A549 (cell line): Measurements from ENCODE around the gene RYR1. TPM values are rescaled to one million over a fixed set of nuclear protein-coding genes. Genes with fewer than 3 reads are reported as not detected.

ENCODE experiments used
- ATAC-seq, 2 experiments: fragments of 200-7000 bp in 1 of 2; fragments of >200 bp in 1 of 2; cut with Nextera tagmentation in 1 of 2; cut with Tn5 transposase in 1 of 2; 3 replicates each; pipeline versions ENCODE4 v1.8.0 to v1.9.1; 2018 to 2020; ENCODE audit warnings: mild to moderate bottlenecking in 1 of 2, moderate library complexity in 1 of 2
- CTCF ChIA-PET: fragments of 300-600 bp; sonication (Branson Sonifier 250); formaldehyde crosslinking; extraction: SDS; loops from one replicate; lab custom pipeline; 2021; ENCODE audit warnings: antibody characterized with exemption, inconsistent platforms; lab: Yijun Ruan, JAX
- POLR2A ChIA-PET: fragments of 350-600 bp; formaldehyde crosslinking; extraction: SDS; loops from one replicate; lab custom pipeline; 2021; ENCODE audit warnings: antibody characterized with exemption, inconsistent platforms; lab: Yijun Ruan, JAX
- DNase-seq, 2 experiments: peaks; one replicate each; pipeline versions ENCODE4 v3.0.0 to v3.0.0-alpha.2; 2011 to 2016; ENCODE audit warnings: low read depth in 1 of 2, low spot score in 1 of 2
- FAIRE-seq: peaks from 2 replicates; lab custom pipeline; 2011; peaks lifted over from hg19 to GRCh38; lab: Jason Lieb, UNC
- H3K27ac ChIP-seq, 2 experiments: fragments of >200 bp; sonication (Bioruptor Twin); formaldehyde crosslinking; 3 replicates each; pipeline ENCODE4 v1.5.1; 2016 to 2017
- H3K4me1 ChIP-seq: fragments of >200 bp; sonication (Bioruptor Twin); formaldehyde crosslinking; 3 replicates; pipeline ENCODE4 v1.6.1; 2016
- H3K4me2 ChIP-seq: fragments of >200 bp; sonication (Bioruptor Twin); formaldehyde crosslinking; 3 replicates; pipeline ENCODE4 v1.6.1; 2016
- H3K4me3 ChIP-seq: fragments of >200 bp; sonication (Bioruptor Twin); formaldehyde crosslinking; 3 replicates; pipeline ENCODE4 v1.5.1; 2016
- H3K9me3 ChIP-seq: fragments of >200 bp; sonication (Bioruptor Twin); formaldehyde crosslinking; 3 replicates; pipeline ENCODE4 v1.6.1; 2016
- CBX2 ChIP-seq: fragments of 200-600 bp; sonication (generic); IDR thresholded peaks from 2 replicates; pipeline ENCODE4 v1.6.1; 2016; ENCODE audit warnings: low read depth, mild to moderate bottlenecking, borderline replicate concordance
- CBX8 ChIP-seq: fragments of 200-600 bp; sonication (generic); IDR thresholded peaks from 2 replicates; pipeline ENCODE4 v1.6.1; 2016
- CHD4 ChIP-seq: fragments of 200-600 bp; sonication (generic); IDR thresholded peaks from 2 replicates; pipeline ENCODE4 v1.6.1; 2016; ENCODE audit warnings: antibody characterized with exemption, mild to moderate bottlenecking, borderline replicate concordance
- EHMT2 ChIP-seq: fragments of 200-600 bp; sonication (generic); IDR thresholded peaks from 2 replicates; pipeline ENCODE4 v1.6.1; 2016; ENCODE audit warnings: antibody characterized with exemption, low read depth, mild to moderate bottlenecking, moderate library complexity
- EP300 ChIP-seq, 2 experiments: fragments of >200 bp; sonication (Bioruptor Twin); formaldehyde crosslinking; IDR thresholded peaks; 2 replicates in 1 of 2; 3 replicates in 1 of 2; pipeline ENCODE4 v1.6.1; 2016 to 2017
- GATA3 ChIP-seq: IDR thresholded peaks from 2 replicates; pipeline ENCODE4 v1.6.1; 2012; ENCODE audit warnings: borderline replicate concordance
- HDAC2 ChIP-seq: fragments of 200-600 bp; sonication (generic); IDR thresholded peaks from 2 replicates; pipeline ENCODE4 v1.6.1; 2016
- HEYL ChIP-seq: fragments of 250-450 bp; sonication (Bioruptor Pico); IDR thresholded peaks from 2 replicates; pipeline ENCODE4 v1.8.0; 2021; ENCODE audit warnings: mild to moderate bottlenecking, moderate library complexity
- HOXA7 ChIP-seq: fragments of 250-450 bp; sonication (Bioruptor Pico); IDR thresholded peaks from 2 replicates; pipeline ENCODE4 v1.5.0; 2020; ENCODE audit warnings: mild to moderate bottlenecking, moderate library complexity
- JUNB ChIP-seq: fragments of >200 bp; sonication (Bioruptor Twin); formaldehyde crosslinking; IDR thresholded peaks from 2 replicates; pipeline ENCODE4 v1.6.1; 2016
- KDM5A ChIP-seq: fragments of 200-600 bp; sonication (generic); IDR thresholded peaks from 2 replicates; pipeline ENCODE4 v1.6.1; 2016; ENCODE audit warnings: antibody characterized with exemption, mild to moderate bottlenecking
- NFE2L2 ChIP-seq: fragments of 150-350 bp; conservative IDR thresholded peaks from 2 replicates; pipeline ENCODE4 v1.6.1; 2014; ENCODE audit warnings: low read length
- NR3C1 ChIP-seq: fragments of >200 bp; sonication (Bioruptor Twin); formaldehyde crosslinking; IDR thresholded peaks from 3 replicates; pipeline ENCODE4 v1.6.1; 2017
- PHF8 ChIP-seq: fragments of 200-600 bp; sonication (generic); IDR thresholded peaks from 2 replicates; pipeline ENCODE4 v1.6.1; 2016; ENCODE audit warnings: low read depth, mild to moderate bottlenecking, antibody characterized with exemption, moderate library complexity, borderline replicate concordance
- RCOR1 ChIP-seq: fragments of 150-350 bp; IDR thresholded peaks from 2 replicates; pipeline ENCODE4 v1.6.1; 2014; ENCODE audit warnings: antibody characterized with exemption, low read length, low read depth
- RNF2 ChIP-seq: fragments of 200-600 bp; sonication (generic); IDR thresholded peaks from 2 replicates; pipeline ENCODE4 v1.6.1; 2016; ENCODE audit warnings: low read depth, mild to moderate bottlenecking, antibody characterized with exemption, moderate library complexity, borderline replicate concordance
- TP53 ChIP-seq: fragments of 250-450 bp; sonication (Bioruptor Pico); IDR thresholded peaks from 2 replicates; pipeline ENCODE4 v1.5.0; 2021; ENCODE audit warnings: mild to moderate bottlenecking, moderate library complexity
- ZC3H11A ChIP-seq: fragments of 450-650 bp; IDR thresholded peaks from 2 replicates; pipeline ENCODE4 v1.6.1; 2014; ENCODE audit warnings: antibody characterized with exemption, mild to moderate bottlenecking
- ZFP36 ChIP-seq: fragments of 450-650 bp; IDR thresholded peaks from 2 replicates; pipeline ENCODE4 v1.6.1; 2014; ENCODE audit warnings: borderline replicate concordance; ENCODE audit not compliant: partially characterized antibody
- ZSCAN20 ChIP-seq: fragments of 250-450 bp; sonication (Bioruptor Pico); IDR thresholded peaks from 2 replicates; pipeline ENCODE4 v1.8.0; 2022; ENCODE audit warnings: mild to moderate bottlenecking, moderate library complexity
- WGBS: methylation state at CpG from one replicate; pipeline ENCODE4 v1.1.6; 2017; ENCODE audit errors: missing lambda C conversion rate; 5-methylcytosine and 5-hydroxymethylcytosine counted together
- polyA plus RNA-seq, 4 experiments: library from polyadenylated mRNA; depleted of rRNA in 3 of 4; stranded (reverse); fragments of >200 nt; fragmentation: RNase III in 1 of 4; extraction: RNeasy Plus Mini Kit Qiagen cat#74134 plus additional on column Dnase treatment in 1 of 4; gene quantifications; 2 replicates in 3 of 4; 3 replicates in 1 of 4; pipeline ENCODE4 v1.2.3, GENCODE V29; 2011 to 2017
- TF ChIP-seq, protein P1 (sequence below): fragments of 200-600 bp; sonication (generic); IDR thresholded peaks from 2 replicates; pipeline ENCODE4 v1.6.1; 2016; ENCODE audit warnings: antibody characterized with exemption, mild to moderate bottlenecking, moderate library complexity
- TF ChIP-seq, protein P2 (sequence below): fragments of >200 bp; sonication (Bioruptor Twin); formaldehyde crosslinking; IDR thresholded peaks from 3 replicates; pipeline ENCODE4 v1.6.1; 2016
- TF ChIP-seq, protein P3 (sequence below): fragments of 250-450 bp; sonication (Bioruptor Pico); IDR thresholded peaks from 2 replicates; pipeline ENCODE4 v1.5.0; 2021; ENCODE audit warnings: mild to moderate bottlenecking, moderate library complexity, borderline replicate concordance

The RYR1 gene
- polyA plus RNA-seq, 2 of the 4 experiments (the other 2 are of a cell fraction): 1.4 to 3.1 TPM

DNA sequence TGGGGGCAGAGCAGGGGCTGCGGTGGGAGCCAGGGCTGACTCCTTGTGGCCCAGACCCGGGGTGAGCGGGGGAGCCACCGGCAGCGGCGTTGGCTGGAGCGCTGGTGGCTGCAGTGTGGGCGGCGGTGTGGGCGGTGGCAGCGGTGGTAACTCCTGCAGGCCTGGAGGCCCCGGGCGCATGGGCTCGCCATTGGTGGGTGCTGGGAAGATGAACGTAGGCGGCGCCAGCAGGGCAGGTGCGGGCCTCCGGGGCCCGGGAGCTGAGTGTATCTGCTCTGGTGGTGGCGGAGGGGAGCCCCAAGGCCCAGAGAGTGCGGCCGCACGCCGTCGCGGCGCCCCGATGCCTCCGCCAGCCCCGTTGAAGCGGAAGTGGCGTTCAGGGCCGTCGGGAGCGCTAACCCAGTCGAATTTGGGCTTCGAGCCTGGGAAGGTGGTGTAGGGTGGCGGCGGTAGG, 47.7 kb upstream of the RYR1 start:
- POLR2A ChIA-PET: interaction anchor here (2.5 kb wide), 1 partner anchor 11 kb away, joined by 28 read pairs; the partner anchor contains the start of gene PSMD8
- TF ChIP-seq, protein P1, sequence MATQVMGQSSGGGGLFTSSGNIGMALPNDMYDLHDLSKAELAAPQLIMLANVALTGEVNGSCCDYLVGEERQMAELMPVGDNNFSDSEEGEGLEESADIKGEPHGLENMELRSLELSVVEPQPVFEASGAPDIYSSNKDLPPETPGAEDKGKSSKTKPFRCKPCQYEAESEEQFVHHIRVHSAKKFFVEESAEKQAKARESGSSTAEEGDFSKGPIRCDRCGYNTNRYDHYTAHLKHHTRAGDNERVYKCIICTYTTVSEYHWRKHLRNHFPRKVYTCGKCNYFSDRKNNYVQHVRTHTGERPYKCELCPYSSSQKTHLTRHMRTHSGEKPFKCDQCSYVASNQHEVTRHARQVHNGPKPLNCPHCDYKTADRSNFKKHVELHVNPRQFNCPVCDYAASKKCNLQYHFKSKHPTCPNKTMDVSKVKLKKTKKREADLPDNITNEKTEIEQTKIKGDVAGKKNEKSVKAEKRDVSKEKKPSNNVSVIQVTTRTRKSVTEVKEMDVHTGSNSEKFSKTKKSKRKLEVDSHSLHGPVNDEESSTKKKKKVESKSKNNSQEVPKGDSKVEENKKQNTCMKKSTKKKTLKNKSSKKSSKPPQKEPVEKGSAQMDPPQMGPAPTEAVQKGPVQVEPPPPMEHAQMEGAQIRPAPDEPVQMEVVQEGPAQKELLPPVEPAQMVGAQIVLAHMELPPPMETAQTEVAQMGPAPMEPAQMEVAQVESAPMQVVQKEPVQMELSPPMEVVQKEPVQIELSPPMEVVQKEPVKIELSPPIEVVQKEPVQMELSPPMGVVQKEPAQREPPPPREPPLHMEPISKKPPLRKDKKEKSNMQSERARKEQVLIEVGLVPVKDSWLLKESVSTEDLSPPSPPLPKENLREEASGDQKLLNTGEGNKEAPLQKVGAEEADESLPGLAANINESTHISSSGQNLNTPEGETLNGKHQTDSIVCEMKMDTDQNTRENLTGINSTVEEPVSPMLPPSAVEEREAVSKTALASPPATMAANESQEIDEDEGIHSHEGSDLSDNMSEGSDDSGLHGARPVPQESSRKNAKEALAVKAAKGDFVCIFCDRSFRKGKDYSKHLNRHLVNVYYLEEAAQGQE: no peak
- 0 out of 2 replicates have a peak, but pooled peaks have one; percentile 27 for TF ChIP-seq HOXA7 (CRISPR knock-in tag)
- ATAC-seq: no peak

DNA sequence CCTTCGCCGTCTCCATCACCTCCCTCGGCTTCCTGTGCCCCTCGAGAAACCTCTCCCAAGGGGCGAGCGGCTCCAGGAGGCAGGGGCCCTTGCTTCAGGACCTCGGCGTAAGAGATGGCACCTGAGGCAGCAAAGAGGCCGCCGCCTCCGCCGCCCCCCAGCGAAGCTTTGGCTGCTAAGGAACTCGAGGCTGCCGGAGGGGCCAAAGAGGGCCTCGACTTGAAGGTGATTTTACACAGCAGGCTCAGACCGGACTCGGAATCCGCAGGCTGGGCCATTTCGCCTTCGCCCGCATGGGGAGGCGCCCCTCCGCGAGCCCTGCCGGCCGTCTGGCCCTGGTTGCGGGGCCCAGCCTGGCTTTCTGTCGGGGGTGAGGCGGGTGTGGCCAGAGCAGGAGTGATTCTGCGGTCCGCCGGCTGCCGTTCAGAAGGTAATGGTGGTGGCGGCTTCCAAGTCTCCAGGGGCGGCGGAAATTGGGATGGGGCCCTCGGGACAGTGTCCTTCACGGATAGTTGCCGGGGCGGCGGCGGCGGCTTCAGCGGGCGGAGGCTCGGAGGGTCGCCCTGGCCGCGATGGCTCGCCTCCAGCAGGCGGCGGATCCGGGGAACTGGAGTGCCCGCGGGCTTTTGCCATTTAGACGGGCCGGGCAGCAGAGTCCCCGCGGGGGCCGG, 47.1 kb upstream of the RYR1 start:
- no peak overlapping the region for H3K4me3 ChIP-seq
- ATAC-seq: no peak
- CTCF ChIA-PET: interaction anchor here (0.6 to 12.4 kb wide), 9 partner anchors 11 to 487 kb away, joined by 3 to 254 read pairs (median 17); partner anchors contain the start of genes FAM98C and PSMD8

More for the DNA sequence above, 47.7 kb upstream of the RYR1 start:
- 95% methylated on average over 40 of the region's 40 CpGs for WGBS
- Histone ChIP-seq H3K4me2 (no peak overlapping the region), H3K9me3 (no peaks in the 10 kb centered on the region), H3K27ac (no peak overlapping the region), H3K4me1 (peaks cover 22% of the 10 kb centered on the region), H3K4me3 (no peak overlapping the region)
- DNase-seq (no peak), FAIRE-seq (no peak)
- CTCF ChIA-PET: interaction anchor here (0.7 to 12.4 kb wide), 18 partner anchors 11 to 487 kb away, joined by 3 to 254 read pairs (median 10); partner anchors contain the start of genes CATSPERG, FAM98C and PSMD8

GRCh38 chr19:38386971-38387549, 46.4 kb upstream of the RYR1 start:
- ATAC-seq (no peak), FAIRE-seq (no peak), DNase-seq (no peak)
- CTCF ChIA-PET: interaction anchor here (0.6 to 12.4 kb wide), 15 partner anchors 9 to 589 kb away, joined by 3 to 254 read pairs (median 4); partner anchors contain the start of genes C19orf33, CATSPERG, FAM98C and MRPS12
- POLR2A ChIA-PET: interaction anchor here (0.5 to 3.4 kb wide), 14 partner anchors 9 to 544 kb away, joined by 3 to 89 read pairs (median 8); partner anchors contain the start of genes C19orf33, CATSPERG, EIF3K and FAM98C
- WGBS: 91% methylated on average over 36 of the region's 36 CpGs
- H3K4me3 ChIP-seq: peak overlapping the region; percentile 61
- H3K4me2 ChIP-seq: peak overlapping the region; percentile 86
- peaks cover 28% of the 10 kb centered on the region for H3K4me1 ChIP-seq
- H3K27ac ChIP-seq: peak overlapping the region in 1 of 2 experiments; percentile 90; a peak in 3 of 6 replicates
- H3K9me3 ChIP-seq: no peaks in the 10 kb centered on the region
- TF ChIP-seq, protein P2, sequence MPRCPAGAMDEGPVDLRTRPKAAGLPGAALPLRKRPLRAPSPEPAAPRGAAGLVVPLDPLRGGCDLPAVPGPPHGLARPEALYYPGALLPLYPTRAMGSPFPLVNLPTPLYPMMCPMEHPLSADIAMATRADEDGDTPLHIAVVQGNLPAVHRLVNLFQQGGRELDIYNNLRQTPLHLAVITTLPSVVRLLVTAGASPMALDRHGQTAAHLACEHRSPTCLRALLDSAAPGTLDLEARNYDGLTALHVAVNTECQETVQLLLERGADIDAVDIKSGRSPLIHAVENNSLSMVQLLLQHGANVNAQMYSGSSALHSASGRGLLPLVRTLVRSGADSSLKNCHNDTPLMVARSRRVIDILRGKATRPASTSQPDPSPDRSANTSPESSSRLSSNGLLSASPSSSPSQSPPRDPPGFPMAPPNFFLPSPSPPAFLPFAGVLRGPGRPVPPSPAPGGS: no peak
- TF ChIP-seq CBX8: no peak
- no peak for TF ChIP-seq RNF2
- no peak for TF ChIP-seq CHD4
- TF ChIP-seq ZC3H11A: no peak
- no peak for TF ChIP-seq NR3C1
- no peak for TF ChIP-seq JUNB
- no peak for TF ChIP-seq TP53 (CRISPR knock-in tag)
- no peak for TF ChIP-seq HEYL (CRISPR knock-in tag)
- no peak for TF ChIP-seq KDM5A
- no peak for TF ChIP-seq CBX2
- TF ChIP-seq, protein P1: no peak
- TF ChIP-seq EHMT2: no peak
- TF ChIP-seq GATA3: no peak

More for the DNA sequence above, 47.1 kb upstream of the RYR1 start:
- POLR2A ChIA-PET: interaction anchor here (1.9 kb wide), 1 partner anchor 25 kb away, joined by 10 read pairs; no protein-coding TSS in a partner anchor
- H3K4me1 ChIP-seq: peaks cover 22% of the 10 kb centered on the region
- FAIRE-seq (no peak), DNase-seq (no peak)
- WGBS: 92% methylated on average over 61 of the region's 61 CpGs
- TF ChIP-seq NFE2L2 (no peak), ZSCAN20 (no peak), EP300 (IDR thresholded peaks at IDR 0.05) (no peak), PHF8 (no peak), ZFP36 (no peak), HDAC2 (no peak), RCOR1 (no peak)
- TF ChIP-seq, protein P3, sequence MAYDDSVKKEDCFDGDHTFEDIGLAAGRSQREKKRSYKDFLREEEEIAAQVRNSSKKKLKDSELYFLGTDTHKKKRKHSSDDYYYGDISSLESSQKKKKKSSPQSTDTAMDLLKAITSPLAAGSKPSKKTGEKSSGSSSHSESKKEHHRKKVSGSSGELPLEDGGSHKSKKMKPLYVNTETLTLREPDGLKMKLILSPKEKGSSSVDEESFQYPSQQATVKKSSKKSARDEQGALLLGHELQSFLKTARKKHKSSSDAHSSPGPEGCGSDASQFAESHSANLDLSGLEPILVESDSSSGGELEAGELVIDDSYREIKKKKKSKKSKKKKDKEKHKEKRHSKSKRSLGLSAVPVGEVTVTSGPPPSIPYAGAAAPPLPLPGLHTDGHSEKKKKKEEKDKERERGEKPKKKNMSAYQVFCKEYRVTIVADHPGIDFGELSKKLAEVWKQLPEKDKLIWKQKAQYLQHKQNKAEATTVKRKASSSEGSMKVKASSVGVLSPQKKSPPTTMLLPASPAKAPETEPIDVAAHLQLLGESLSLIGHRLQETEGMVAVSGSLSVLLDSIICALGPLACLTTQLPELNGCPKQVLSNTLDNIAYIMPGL (CRISPR knock-in tag): no peak
- no peaks in the 10 kb centered on the region for H3K9me3 ChIP-seq
- no peak overlapping the region for H3K4me2 ChIP-seq
- H3K27ac ChIP-seq: no peak overlapping the region
